CD4-positive, alpha-beta T cell (primary cell): Measurements from ENCODE around the gene AGMO. TPM values are rescaled to one million over a fixed set of nuclear protein-coding genes. Genes with fewer than 3 reads are reported as not detected.

Experiments used
- ATAC-seq: fragments of 200-7000 bp; cut with Tn5 transposase; one replicate; pipeline ENCODE4 v1.10.0; 2022; ENCODE audit warnings: mild to moderate bottlenecking; ENCODE audit not compliant: poor library complexity
- CTCF ChIA-PET: fragments of 350-600 bp; sonication (Branson Sonifier 250); formaldehyde crosslinking; loops from one replicate; lab custom pipeline; 2021; ENCODE audit warnings: antibody characterized with exemption, inconsistent platforms; lab: Charles Lee
- POLR2A ChIA-PET: fragments of 350-600 bp; sonication (Branson Sonifier 250); formaldehyde crosslinking; loops from one replicate; lab custom pipeline; 2021; ENCODE audit warnings: antibody characterized with exemption, inconsistent platforms; lab: Charles Lee
- DNase-seq, 14 experiments: peaks; one replicate each; pipeline ENCODE4 v3.0.0-alpha.2; 2013 to 2020; ENCODE audit warnings: mixed read lengths in 2 of 14
- H3K27ac ChIP-seq, 2 donors: one replicate each; pipeline versions ENCODE4 v1.5.1 to v1.7.0; 2013; ENCODE audit warnings: low read length in 2 of 2, low read depth in 1 of 2, mild to moderate bottlenecking in 1 of 2
- H3K27me3 ChIP-seq, 2 experiments: 1 replicate in 1 of 2; 2 replicates in 1 of 2; pipeline versions ENCODE4 v1.6.1 to v1.7.0; 2013; ENCODE audit warnings: low read length in 2 of 2, control low read depth in 1 of 2, mild to moderate bottlenecking in 1 of 2, moderate library complexity in 1 of 2; ENCODE audit not compliant: insufficient read depth in 2 of 2, control insufficient read depth in 1 of 2
- H3K36me3 ChIP-seq: one replicate; pipeline ENCODE4 v1.6.1; 2013; ENCODE audit warnings: low read length, control low read depth; ENCODE audit not compliant: insufficient read depth
- H3K4me1 ChIP-seq: one replicate; pipeline ENCODE4 v1.6.1; 2013; ENCODE audit warnings: low read length, control low read depth; ENCODE audit not compliant: insufficient read depth
- H3K4me3 ChIP-seq: one replicate; pipeline ENCODE4 v1.5.1; 2013; ENCODE audit warnings: mild to moderate bottlenecking, low read length, moderate library complexity
- H3K9me3 ChIP-seq, 2 experiments: 1 replicate in 1 of 2; 2 replicates in 1 of 2; pipeline versions ENCODE4 v1.6.1 to v1.7.0; 2013; ENCODE audit warnings: low read length in 2 of 2, mild to moderate bottlenecking in 2 of 2, control low read depth in 1 of 2, moderate library complexity in 1 of 2; ENCODE audit not compliant: control insufficient read depth in 1 of 2, insufficient read depth in 1 of 2
- H3K27ac Mint-ChIP-seq: one replicate; pipeline ENCODE4 v1.8.0; 2020; ENCODE audit warnings: mixed read lengths
- H3K27me3 Mint-ChIP-seq: one replicate; pipeline ENCODE4 v1.8.0; 2021; ENCODE audit warnings: mixed read lengths
- H3K36me3 Mint-ChIP-seq: one replicate; pipeline ENCODE4 v1.8.0; 2021; ENCODE audit warnings: low read depth, mixed read lengths
- H3K4me1 Mint-ChIP-seq: one replicate; pipeline ENCODE4 v1.8.0; 2021; ENCODE audit warnings: low read depth, mixed read lengths
- H3K4me3 Mint-ChIP-seq: one replicate; pipeline ENCODE4 v1.8.0; 2020; ENCODE audit warnings: mild to moderate bottlenecking, mixed read lengths
- H3K9me3 Mint-ChIP-seq: one replicate; pipeline ENCODE4 v1.8.0; 2020; ENCODE audit warnings: mixed read lengths
- intact Hi-C, 2 experiments: fragments of 100-400 bp; cut with DNase I in 1 of 2; cut with micrococcal nuclease in 1 of 2; formaldehyde crosslinking; loops; one replicate each; pipeline versions ENCODE4 v1.15.1 to v1.9.0; 2023 to 2025; cut with DNase I, micrococcal nuclease
- total RNA-seq, 174 experiments: library from RNA in 2 of 174; stranded (reverse) in 2 of 174; gene quantifications; one replicate each; pipeline ENCODE4 v1.2.3 and lab custom pipeline; 2021 to 2026
- TF ChIP-seq, protein P1 (sequence below): fragments of 200-600 bp; IDR thresholded peaks from one replicate; pipeline ENCODE4 v1.8.0; 2022; ENCODE audit warnings: antibody characterized with exemption, mild to moderate bottlenecking

AGMO gene
- total RNA-seq, 2 experiments from 2014 or later: not detected

DNA sequence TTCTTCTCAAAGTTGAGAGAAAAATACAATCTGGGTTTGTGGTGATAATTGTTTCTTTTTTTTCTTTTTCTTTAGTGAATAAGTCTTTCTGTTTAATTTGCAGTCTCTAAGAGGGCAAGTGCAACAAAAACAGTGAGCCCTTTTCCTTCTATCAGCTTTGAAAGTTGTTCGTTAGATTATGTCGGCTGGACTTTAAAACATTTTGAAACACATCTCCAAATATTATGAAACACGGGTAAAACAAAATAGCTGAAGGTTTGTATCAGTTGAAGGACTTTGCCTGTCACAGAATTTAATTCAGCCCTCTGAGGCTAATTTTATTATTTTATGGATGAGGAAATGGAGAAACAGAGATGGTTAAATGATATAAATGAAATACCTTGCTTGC lies 85.3 kb downstream of the AGMO start:
- H3K27me3 Mint-ChIP-seq: no peaks in the 10 kb centered on the region
- no peak for ATAC-seq

DNA sequence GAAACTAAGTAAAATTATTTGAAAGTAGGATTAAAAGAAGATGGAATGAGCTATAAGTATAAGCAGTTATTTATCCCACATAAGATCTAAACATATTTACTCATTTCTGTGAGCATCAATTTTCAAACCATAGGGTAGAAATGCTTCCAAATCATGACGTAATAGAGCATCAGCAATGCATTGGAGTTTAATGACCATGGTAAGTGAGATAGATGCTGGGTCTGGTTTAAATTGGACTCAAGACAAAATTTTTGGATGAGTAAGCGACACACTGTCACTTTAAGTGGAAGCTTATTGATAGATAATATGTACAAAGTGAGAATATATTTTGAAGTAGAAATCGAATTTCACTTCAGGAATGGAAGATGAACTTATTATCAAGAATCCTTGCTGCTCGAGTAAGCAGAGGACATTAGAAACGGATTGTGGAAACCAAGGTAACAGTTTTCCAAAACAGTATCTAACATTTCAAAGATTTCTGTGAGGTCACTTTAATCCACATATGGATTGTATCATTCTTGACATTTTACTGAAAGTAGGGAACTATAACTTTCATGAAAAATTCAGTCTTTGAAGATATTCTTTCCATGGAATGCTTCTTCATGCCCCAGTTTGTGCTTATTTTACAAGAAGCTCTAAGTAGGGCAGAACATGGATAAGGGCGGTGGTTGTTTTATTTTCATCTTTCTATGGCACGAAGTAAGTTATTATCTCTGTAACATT lies 85.8 kb downstream of the AGMO start:
- Histone ChIP-seq H3K27ac (no peak overlapping the region), H3K36me3 (no peaks in the 10 kb centered on the region), H3K9me3 (no peaks in the 10 kb centered on the region), H3K27me3 (no peaks in the 10 kb centered on the region), H3K4me3 (no peak overlapping the region), H3K4me1 (no peaks in the 10 kb centered on the region)
- no peak overlapping the region for H3K27ac Mint-ChIP-seq
- ATAC-seq (no peak), DNase-seq (no peak)
- no peaks in the 10 kb centered on the region for H3K36me3 Mint-ChIP-seq
- H3K4me1 Mint-ChIP-seq: no peaks in the 10 kb centered on the region
- intact Hi-C loops: no loop called here
- CTCF ChIA-PET: no interaction called here
- no peaks in the 10 kb centered on the region for H3K27me3 Mint-ChIP-seq
- H3K9me3 Mint-ChIP-seq: peaks cover 16% of the 10 kb centered on the region
- H3K4me3 Mint-ChIP-seq: no peak overlapping the region
- TF ChIP-seq, protein P1, sequence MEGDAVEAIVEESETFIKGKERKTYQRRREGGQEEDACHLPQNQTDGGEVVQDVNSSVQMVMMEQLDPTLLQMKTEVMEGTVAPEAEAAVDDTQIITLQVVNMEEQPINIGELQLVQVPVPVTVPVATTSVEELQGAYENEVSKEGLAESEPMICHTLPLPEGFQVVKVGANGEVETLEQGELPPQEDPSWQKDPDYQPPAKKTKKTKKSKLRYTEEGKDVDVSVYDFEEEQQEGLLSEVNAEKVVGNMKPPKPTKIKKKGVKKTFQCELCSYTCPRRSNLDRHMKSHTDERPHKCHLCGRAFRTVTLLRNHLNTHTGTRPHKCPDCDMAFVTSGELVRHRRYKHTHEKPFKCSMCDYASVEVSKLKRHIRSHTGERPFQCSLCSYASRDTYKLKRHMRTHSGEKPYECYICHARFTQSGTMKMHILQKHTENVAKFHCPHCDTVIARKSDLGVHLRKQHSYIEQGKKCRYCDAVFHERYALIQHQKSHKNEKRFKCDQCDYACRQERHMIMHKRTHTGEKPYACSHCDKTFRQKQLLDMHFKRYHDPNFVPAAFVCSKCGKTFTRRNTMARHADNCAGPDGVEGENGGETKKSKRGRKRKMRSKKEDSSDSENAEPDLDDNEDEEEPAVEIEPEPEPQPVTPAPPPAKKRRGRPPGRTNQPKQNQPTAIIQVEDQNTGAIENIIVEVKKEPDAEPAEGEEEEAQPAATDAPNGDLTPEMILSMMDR: no peak
- POLR2A ChIA-PET: no interaction called here

More for the DNA sequence above, 85.3 kb downstream of the AGMO start:
- TF ChIP-seq, protein P1: no peak
- ChIA-PET CTCF (no interaction called here), POLR2A (no interaction called here)
- Histone ChIP-seq H3K27ac (no peak overlapping the region), H3K27me3 (no peaks in the 10 kb centered on the region), H3K4me1 (no peaks in the 10 kb centered on the region), H3K9me3 (no peaks in the 10 kb centered on the region), H3K4me3 (no peak overlapping the region), H3K36me3 (no peaks in the 10 kb centered on the region)
- no peak overlapping the region for H3K4me3 Mint-ChIP-seq
- H3K36me3 Mint-ChIP-seq: no peaks in the 10 kb centered on the region
- intact Hi-C loops: no loop called here
- DNase-seq: no peak
- peaks cover 15% of the 10 kb centered on the region for H3K9me3 Mint-ChIP-seq
- no peak overlapping the region for H3K27ac Mint-ChIP-seq
- H3K4me1 Mint-ChIP-seq: no peaks in the 10 kb centered on the region

DNA sequence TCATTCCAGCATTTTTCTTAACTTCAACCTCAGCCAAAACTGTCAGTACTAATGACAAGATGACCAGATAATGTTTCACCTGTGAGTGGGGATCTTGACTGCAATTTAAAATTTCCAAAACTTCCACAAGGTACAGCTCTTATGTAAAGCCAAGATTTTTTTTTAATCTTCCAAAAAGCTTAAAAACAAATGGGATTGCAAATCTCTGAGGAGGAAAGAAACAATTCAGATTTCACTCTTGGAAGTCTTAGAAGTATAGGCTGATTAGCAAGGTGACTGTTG lies 90.2 kb downstream of the AGMO start:
- ChIA-PET POLR2A (no interaction called here), CTCF (no interaction called here)
- no peaks in the 10 kb centered on the region for H3K9me3 ChIP-seq
- H3K27me3 ChIP-seq: no peaks in the 10 kb centered on the region
- H3K4me1 ChIP-seq: no peaks in the 10 kb centered on the region
- H3K36me3 ChIP-seq: no peaks in the 10 kb centered on the region
- H3K27ac Mint-ChIP-seq: no peak overlapping the region
- intact Hi-C loops: no loop called here
- ATAC-seq (no peak), DNase-seq (no peak)
- H3K9me3 Mint-ChIP-seq: peaks cover 18% of the 10 kb centered on the region
- no peak overlapping the region for H3K4me3 ChIP-seq
- no peaks in the 10 kb centered on the region for H3K4me1 Mint-ChIP-seq
- H3K36me3 Mint-ChIP-seq: no peaks in the 10 kb centered on the region
- no peaks in the 10 kb centered on the region for H3K27me3 Mint-ChIP-seq
- TF ChIP-seq, protein P1: no peak
- no peak overlapping the region for H3K27ac ChIP-seq
- H3K4me3 Mint-ChIP-seq: no peak overlapping the region
